CD4-positive, alpha-beta T cell treated with Interleukin-17A for 1 hour (primary cell): ENCODE data around the gene UQCRC2.
A peak's percentile ranks its signal among the peaks of the same experiment; 100 is the strongest.
"Not testable (repeated sequence)": the region's sequence is repeated elsewhere in the genome, so short reads cannot be mapped to it uniquely, and the experiment has no call there.

Experiments used
- DNase-seq: peaks from one replicate; pipeline ENCODE4 v3.0.0-alpha.2; 2020

UQCRC2 gene

GRCh38 chr16:21952793-21953540 lies at the start of gene UQCRC2:
Gene UQCRC2 (plus strand): TSS chr16:21953361. CDS start chr16:21953424, 63 bp downstream.
- DNase-seq, result peak; percentile 92

GRCh38 chr16:21932650-21933049 lies 20.5 kb upstream of the UQCRC2 start:
- DNase-seq, result not testable (repeated sequence)

DNA sequence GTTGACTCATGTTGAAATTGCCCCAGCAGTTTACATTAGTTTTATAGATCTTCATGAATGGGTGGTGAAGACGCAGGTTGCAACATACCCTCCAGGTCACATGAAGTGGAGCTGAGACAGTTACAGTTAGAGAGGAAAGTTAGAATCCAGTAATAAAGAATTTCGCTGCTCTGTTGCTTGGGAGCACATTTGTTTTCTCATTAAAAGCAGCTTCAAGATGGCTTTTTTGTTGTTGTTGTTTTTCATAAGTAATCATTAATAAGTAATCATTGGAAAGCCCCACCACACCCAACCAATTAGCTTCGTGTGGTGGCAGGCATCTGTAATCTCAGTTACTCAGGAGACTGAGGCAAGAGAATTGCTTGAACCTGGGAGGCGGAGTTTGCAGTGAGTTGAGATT lies 19.8 kb upstream of the UQCRC2 start:
- DNase-seq, result not testable (repeated sequence)

DNA sequence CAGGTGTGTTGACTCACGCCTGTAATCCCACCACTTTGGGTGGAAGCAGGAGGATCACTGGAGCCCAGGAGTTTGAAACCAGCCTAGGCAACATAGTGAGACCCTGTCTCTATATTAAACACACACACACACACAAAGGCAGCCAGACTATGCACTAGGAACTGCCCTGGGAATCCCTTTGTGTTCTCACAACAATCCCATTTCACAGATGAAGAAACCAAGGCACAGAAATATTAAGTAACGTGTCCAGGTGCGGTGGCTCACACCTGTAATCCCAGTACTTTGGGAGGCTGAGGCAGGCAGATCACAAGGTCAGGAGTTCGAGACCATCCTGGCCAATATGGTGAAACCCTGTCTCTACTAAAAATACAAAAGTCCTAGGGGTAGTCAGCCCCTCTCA lies 19.4 kb upstream of the UQCRC2 start:
- not testable (repeated sequence) for DNase-seq

DNA sequence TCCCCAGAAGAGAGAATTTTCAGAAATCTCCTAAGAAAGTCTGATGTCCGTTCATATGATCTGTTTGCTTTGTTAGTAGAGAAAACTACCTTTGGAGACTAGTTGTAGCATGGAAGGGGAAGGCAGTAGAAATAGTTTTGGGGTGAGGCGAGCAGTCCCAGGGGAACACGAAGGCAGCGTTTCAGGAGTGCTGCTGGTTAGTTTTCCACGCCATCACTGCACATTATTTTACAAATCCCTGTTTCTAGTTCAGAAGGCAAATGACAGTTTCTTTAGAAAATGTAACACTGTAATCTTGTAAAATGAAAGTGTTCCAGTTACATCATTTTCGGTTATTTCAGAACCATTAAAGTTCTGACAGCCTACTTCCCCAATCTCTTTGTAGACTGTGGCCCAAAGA lies 16.9 kb upstream of the UQCRC2 start:
- not testable (repeated sequence) for DNase-seq

GRCh38 chr16:21937336-21937829 lies 15.8 kb upstream of the UQCRC2 start:
- DNase-seq, result no peak

- DNase-seq, result no peak
These were observed 12.6 kb upstream of the UQCRC2 start for GRCh38 chr16:21940570-21940969.

DNA sequence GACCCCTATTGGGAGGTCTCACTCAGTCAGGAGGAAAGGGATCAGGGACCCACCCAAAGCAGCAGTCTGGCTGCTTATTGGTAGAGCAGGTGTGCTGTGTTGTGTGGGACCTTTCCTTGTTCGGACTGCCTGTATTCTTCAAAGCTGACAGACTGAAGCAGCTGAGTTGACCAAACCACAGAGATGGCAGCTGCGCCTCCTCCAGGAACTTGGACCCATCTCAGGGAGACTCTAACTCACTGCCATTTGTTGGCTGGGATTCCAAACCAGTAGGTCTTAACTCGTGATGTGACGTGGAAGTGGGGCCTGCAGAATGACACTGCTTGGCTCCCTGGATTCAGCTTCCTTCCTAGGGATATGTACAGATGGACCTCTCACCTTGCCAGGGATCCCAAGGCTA lies 9.6 kb upstream of the UQCRC2 start:
- no peak for DNase-seq

DNA sequence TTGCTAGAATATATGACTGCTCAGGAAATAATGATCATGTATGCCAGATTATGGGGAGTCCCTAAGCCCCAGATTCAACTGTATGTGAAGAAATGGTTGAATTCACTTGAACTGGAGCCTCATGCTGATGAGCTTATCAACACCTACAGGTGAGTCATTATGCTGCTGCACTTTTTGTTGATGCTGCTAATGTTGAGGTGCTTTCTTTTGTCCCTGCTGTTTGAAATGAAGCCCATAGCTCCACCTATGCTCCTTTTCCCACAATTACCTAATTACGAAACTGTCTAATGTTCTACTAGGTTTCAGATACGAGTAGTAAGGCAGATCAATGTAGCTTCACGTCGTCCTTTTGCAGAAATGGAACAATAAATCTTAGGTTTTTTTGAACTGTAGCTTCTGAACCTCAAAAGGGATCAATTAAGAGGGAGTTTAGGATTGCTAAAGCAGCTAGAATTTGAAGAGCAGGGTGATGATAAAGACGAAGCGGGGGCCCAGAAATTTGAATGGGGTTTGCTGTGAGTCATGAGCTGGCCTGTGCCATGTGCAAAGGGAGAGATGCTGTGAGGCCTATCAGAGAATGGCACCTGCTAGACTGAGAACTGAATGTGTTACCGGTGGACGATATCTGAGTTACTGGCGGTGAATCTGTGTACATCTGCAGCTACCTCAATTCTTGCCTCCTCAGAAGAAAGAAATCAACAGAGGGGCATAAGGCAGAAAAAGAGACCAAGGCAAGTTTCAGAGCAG lies 6.1 kb upstream of the UQCRC2 start:
- DNase-seq, result no peak

DNA sequence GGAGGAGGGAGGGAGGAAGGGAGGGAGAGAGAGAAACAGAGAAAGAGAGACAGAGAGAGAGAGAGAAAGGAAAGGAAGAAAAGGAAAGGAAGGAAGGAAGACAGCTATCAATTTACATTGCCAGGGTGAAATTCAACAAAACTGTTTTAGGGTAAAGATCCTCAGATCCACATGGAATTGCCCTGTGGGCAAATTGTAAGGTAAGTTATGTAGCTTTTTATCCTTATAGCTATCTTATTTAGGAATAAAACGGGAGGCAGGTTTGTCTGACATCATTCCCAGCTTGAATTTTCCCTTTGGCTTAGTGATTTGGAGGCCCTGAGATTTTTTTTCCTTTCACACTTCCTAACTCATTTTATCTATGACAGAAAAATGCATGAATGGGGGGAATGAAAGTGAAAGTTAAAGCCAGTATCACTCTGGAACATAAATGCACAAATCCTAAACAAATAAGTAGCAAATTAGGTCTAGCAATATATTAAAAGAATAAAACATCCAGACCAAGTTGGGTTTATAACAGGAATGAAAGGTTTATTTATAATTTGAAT lies 3.4 kb upstream of the UQCRC2 start:
- DNase-seq, result no peak

DNA sequence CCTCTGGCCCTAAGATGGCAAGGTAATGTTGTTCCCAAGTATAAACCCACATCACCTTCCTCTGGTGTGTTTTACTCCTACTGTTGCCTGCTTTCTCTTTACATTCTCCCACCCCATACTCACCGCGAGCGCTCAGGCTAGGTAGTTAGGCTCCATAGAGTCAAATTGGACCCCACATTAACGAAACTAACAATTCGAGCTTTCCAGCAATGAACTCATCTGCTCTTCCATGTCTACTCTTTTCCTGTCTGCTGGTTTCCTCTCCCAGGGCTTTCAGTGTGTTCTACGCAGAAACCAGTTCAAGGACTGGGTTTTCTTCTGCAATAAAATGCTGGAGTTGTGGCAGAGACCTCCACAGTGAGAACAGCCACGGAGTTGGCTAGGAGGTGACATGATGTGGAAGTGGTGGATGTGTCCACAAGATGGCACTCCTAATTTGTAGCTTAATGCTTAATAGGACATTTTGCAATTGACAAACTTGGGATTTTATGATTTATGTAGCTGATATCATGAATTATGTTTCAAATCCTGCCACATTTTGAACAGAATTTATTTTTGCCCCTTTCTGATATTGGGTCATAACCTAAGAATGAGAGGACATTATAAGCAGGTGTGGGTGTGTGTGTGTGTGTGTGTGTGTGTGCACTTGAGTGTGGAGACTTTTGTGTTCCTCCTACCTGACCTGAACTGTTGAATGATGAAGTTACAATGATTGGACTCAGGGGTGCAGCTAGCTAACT lies 2.2 kb upstream of the UQCRC2 start:
- peak; percentile 45 for DNase-seq

GRCh38 chr16:21952040-21952792 lies 945 bp upstream of the UQCRC2 start:
- peak; percentile 84 for DNase-seq

GRCh38 chr16:21953541-21953902 lies 361 bp downstream of the UQCRC2 start:
- no peak for DNase-seq

DNA sequence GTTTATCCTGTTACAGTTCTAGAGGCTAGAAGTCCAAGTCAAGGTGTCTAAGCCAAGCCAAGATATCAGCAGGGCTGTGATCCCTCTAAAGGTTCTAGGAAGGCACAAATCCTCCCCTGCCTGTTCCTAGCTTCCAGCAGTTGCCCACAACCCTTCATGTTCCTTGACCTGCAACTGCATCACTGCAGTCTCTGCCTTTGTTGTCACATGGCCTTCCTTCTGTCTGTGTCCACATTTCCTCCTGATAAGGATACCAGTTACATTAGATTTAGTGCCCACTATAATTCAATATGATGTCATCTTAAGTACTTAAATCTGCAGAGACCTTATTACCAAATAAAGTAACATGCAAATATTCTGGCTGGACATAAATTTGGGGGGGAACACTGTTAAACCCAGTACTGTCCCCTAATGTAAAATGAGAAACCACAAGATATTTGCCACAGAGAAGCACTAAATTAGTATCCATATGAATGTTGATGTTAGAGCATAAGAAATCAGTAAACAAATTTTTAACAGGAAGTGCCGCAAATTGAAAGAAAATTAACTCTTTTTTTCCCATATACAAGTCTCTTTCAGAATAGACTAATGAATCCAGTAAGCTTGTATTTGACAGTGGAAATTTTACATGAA lies 4.7 kb downstream of the UQCRC2 start:
- no peak for DNase-seq

GRCh38 chr16:21959050-21959449 lies 5.9 kb downstream of the UQCRC2 start:
- DNase-seq, result no peak

DNA sequence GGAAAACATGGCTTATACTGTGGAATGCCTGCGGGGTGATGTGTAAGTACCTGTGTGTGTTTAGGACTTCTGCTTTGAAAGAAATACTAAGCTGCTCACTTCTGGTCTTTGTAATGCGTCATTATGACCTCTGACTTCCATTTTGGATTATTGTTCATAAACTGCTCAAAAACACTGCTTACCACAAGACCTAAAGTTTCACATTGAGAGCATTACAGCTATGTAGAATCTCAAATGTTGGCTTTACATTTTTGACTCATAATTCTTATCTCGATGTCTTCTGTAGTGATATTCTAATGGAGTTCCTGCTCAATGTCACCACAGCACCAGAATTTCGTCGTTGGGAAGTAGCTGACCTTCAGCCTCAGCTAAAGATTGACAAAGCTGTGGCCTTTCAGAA lies 9.3 kb downstream of the UQCRC2 start:
- DNase-seq, result no peak

DNA sequence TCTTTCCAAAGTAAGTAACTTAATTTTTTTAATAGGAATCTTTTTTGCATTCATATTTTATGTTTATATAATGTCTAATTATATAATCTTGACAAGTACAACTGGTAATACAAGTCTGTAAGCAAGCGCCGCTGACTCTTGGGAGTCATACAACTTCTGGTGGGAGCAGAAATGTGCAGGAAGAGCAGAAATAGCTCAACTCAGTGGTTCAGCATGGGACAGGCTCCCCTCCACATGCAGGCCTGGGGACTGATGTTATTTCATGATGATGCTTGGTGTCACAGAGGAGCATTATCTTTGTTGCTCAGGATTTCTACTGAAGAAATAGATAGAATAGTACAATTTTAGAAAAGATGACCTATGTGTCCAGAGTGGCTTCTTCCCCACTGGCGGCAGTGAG lies 10.7 kb downstream of the UQCRC2 start:
- no peak for DNase-seq

DNA sequence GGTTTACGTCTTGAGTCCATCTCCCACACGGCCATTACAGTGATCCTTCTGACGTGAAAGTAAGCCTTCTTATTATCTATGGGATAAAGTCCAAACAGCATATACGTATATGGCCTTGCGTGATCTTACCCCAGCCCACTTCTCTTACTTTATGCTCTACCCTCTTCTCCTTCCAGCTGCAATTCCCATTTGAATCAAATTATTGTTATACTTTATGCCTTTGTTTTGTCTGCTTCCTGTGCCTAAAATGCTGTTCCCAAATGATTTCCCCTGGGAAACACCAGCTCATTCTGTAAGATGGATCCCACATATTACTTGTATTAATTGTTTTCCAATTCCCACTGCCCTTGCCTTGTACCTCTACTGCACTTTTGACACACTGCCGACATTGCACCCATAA lies 11.2 kb downstream of the UQCRC2 start:
- DNase-seq, result no peak

DNA sequence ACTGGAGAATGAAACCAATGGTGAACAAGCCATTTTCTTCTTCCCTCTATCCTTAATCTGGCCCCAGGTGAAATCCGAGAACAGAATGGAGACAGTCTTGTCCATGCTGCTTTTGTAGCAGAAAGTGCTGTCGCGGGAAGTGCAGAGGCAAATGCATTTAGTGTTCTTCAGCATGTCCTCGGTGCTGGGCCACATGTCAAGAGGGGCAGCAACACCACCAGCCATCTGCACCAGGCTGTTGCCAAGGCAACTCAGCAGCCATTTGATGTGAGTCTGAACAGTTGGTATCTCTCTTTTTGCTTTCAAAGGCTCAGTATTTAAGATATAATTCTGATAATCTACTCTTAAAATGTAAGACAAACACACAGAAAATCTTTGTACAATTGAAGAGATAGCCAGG lies 18.7 kb downstream of the UQCRC2 start:
- DNase-seq, result no peak

DNA sequence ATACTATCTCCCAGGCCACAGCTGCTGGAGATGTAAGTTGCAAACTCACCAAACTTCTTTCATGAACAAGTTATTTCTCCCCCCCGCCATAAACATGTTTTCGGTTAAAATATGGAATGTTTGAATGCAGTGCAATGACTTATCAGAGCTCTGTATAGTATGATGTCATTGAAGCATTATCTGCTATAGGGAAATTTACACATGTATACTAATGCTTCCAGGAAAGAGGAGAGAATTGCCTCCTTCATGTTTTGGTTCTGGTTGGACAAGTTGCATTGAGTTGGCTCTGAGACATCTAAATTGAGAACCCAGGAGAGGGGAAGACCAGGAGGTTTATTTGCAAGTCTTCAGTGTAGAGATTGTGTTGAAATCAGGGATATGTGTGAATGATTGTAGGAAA lies 20.8 kb downstream of the UQCRC2 start:
- DNase-seq, result no peak

DNA sequence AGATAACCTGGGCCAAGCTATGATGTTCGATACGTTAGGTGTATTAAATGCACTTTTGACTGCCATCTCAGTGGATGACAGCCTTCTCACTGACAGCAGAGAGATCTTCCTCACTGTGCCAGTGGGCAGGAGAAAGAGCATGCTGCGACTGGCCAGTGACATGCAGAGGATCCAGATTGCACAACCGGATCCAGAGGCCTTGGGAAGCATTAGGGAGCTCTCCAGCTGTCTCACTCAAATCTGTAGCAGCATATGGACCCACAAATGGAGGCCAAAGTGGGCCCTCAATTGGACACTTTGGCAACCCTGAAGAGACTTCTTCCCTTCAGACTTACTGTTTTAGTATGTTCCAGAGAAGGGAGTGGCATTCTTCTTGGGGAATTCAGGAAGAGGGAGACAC lies 26.9 kb downstream of the UQCRC2 start:
- DNase-seq, result no peak

GRCh38 chr16:21982108-21982507 lies 28.9 kb downstream of the UQCRC2 start:
- DNase-seq, result no peak
